ENCODE data around the gene FAXDC2. TPM values are rescaled to one million over a fixed set of nuclear protein-coding genes. Genes with fewer than 3 reads are reported as not detected.

The FAXDC2 gene, protein sequence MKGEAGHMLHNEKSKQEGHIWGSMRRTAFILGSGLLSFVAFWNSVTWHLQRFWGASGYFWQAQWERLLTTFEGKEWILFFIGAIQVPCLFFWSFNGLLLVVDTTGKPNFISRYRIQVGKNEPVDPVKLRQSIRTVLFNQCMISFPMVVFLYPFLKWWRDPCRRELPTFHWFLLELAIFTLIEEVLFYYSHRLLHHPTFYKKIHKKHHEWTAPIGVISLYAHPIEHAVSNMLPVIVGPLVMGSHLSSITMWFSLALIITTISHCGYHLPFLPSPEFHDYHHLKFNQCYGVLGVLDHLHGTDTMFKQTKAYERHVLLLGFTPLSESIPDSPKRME
- total RNA-seq, result 100 to 1,000 TPM in 1 of 4 donors, 10 to 100 TPM in 3; 57.6 to 154 (median 75.8) TPM

DNA sequence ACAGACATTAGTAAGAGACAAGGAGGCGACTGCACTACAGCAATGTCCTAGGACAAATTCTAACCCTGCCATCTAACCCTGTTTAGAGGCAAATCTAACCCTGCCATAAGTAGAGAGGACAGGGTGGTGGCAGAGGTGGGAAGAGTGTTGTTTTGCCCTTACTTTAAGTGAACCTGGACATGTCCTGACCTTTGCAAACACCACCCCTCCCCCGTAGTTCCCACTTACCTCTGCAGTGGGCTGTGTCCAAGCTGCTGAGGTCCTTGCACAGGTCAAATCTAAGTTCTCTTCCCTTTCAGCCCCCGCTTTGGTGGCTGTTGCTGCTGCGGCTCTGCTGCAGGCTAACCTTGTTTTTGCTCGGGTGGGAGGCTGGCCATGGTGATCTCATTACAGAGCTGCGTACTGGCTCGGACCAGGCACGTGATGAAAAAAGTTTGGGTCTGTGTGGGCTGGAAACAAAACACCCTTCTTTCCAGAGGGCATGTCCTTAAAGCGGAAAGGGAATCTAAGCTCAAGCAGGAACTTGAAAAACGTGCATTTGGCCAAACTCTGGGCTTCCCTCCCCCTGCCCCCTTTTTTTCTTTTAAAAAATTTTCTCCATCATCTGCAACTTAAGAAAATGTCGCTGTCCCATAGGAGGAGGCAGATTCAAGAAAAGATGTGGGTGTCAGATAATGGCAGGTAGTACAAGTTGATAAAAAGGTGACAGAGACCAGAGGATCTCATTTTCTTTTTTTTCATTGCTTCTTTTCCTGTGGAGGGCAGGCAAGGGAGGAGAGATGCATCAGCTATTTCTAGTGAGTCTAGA lies at the start of gene FAXDC2:
TSS of gene FAXDC2 (minus strand) at position 349 of the 808 bp plus-strand sequence. CDS start 12,425 bp downstream, outside the sequence.
- Histone ChIP-seq H3K4me1 (peaks cover 0 to 51% (median 15%) of the 10 kb centered on the region in 4 donors), H3K9me3 (no peaks in the 10 kb centered on the region), H3K36me3 (peaks cover 0 to 9% (median 0%) of the 10 kb centered on the region in 3 donors), H3K4me3 (peak within 1 kb of the TSS; percentile 45 to 66 (median 51)), H3K27ac (peak within 1 kb of the TSS; percentile 79 to 93 (median 86)), H3K27me3 (no peaks in the 10 kb centered on the region)
- peak; percentile 78 to 85 for DNase-seq (ENCODE audit: low spot score in 2 of 2)
- 2% methylated on average over 11 of the region's 11 CpGs for WGBS, 2 donors
- TF ChIP-seq EP300 (IDR thresholded peaks at IDR 0.05), result peak; percentile 38 to 95
- TF ChIP-seq, protein P1, sequence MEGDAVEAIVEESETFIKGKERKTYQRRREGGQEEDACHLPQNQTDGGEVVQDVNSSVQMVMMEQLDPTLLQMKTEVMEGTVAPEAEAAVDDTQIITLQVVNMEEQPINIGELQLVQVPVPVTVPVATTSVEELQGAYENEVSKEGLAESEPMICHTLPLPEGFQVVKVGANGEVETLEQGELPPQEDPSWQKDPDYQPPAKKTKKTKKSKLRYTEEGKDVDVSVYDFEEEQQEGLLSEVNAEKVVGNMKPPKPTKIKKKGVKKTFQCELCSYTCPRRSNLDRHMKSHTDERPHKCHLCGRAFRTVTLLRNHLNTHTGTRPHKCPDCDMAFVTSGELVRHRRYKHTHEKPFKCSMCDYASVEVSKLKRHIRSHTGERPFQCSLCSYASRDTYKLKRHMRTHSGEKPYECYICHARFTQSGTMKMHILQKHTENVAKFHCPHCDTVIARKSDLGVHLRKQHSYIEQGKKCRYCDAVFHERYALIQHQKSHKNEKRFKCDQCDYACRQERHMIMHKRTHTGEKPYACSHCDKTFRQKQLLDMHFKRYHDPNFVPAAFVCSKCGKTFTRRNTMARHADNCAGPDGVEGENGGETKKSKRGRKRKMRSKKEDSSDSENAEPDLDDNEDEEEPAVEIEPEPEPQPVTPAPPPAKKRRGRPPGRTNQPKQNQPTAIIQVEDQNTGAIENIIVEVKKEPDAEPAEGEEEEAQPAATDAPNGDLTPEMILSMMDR (IDR thresholded peaks at IDR 0.05), result peak in 1 of 5 experiments; percentile 11
- TF ChIP-seq POLR2A (IDR thresholded peaks at IDR 0.05), result peak; percentile 49 to 81

GRCh38 chr5:154900066-154900465 lies 49.7 kb upstream of the FAXDC2 start:
- H3K27me3 ChIP-seq, result no peaks in the 10 kb centered on the region
- H3K4me3 ChIP-seq, result no peak overlapping the region
- TF ChIP-seq EP300 (IDR thresholded peaks at IDR 0.05), result no peak
- TF ChIP-seq, protein P1 (IDR thresholded peaks at IDR 0.05), result no peak
- TF ChIP-seq POLR2A (IDR thresholded peaks at IDR 0.05), result no peak
- H3K36me3 ChIP-seq, result peaks cover 0 to 100% (median 22%) of the 10 kb centered on the region in 3 donors
- DNase-seq (ENCODE audit: low spot score in 2 of 2), result no peak
- H3K9me3 ChIP-seq, result no peaks in the 10 kb centered on the region
- H3K4me1 ChIP-seq, result peaks cover 0 to 26% (median 5%) of the 10 kb centered on the region in 4 donors
- WGBS, 2 donors, result 70 to 81% methylated on average over 1 of the region's 1 CpG
- H3K27ac ChIP-seq, result peak overlapping the region; percentile 1 to 89 (median 56)

- peak in 1 of 2 donors; percentile 49 for DNase-seq (ENCODE audit: low spot score in 2 of 2)
- 64 to 73% methylated on average over 9 of the region's 9 CpGs for WGBS, 2 donors
- H3K4me3 ChIP-seq, result no peak overlapping the region
Observed at GRCh38 chr5:154899151-154899816, 48.9 kb upstream of the FAXDC2 start.

GRCh38 chr5:154898210-154898609 lies 47.8 kb upstream of the FAXDC2 start:
- Histone ChIP-seq H3K4me3 (no peak overlapping the region), H3K36me3 (peaks cover 0 to 100% (median 22%) of the 10 kb centered on the region in 3 donors), H3K4me1 (peaks cover 0 to 26% (median 5%) of the 10 kb centered on the region in 4 donors), H3K27me3 (no peaks in the 10 kb centered on the region), H3K9me3 (no peaks in the 10 kb centered on the region), H3K27ac (peak overlapping the region; percentile 0 to 89 (median 69))
- 76 to 80% methylated on average over 4 of the region's 4 CpGs for WGBS, 2 donors
- DNase-seq (ENCODE audit: low spot score in 2 of 2), result peak in 1 of 2 donors; percentile 33
- peak in 1 of 2 donors; percentile 33 for TF ChIP-seq EP300 (IDR thresholded peaks at IDR 0.05)
- TF ChIP-seq, protein P1 (IDR thresholded peaks at IDR 0.05), result no peak

More at GRCh38 chr5:154899151-154899816, 48.9 kb upstream of the FAXDC2 start:
- peak overlapping the region; percentile 27 to 89 (median 69) for H3K27ac ChIP-seq
- H3K36me3 ChIP-seq, result peaks cover 0 to 100% (median 17%) of the 10 kb centered on the region in 3 donors
- no peaks in the 10 kb centered on the region for H3K9me3 ChIP-seq
- peaks cover 0 to 26% (median 5%) of the 10 kb centered on the region in 4 donors for H3K4me1 ChIP-seq
- no peak for TF ChIP-seq EP300 (IDR thresholded peaks at IDR 0.05)
- no peaks in the 10 kb centered on the region for H3K27me3 ChIP-seq

DNA sequence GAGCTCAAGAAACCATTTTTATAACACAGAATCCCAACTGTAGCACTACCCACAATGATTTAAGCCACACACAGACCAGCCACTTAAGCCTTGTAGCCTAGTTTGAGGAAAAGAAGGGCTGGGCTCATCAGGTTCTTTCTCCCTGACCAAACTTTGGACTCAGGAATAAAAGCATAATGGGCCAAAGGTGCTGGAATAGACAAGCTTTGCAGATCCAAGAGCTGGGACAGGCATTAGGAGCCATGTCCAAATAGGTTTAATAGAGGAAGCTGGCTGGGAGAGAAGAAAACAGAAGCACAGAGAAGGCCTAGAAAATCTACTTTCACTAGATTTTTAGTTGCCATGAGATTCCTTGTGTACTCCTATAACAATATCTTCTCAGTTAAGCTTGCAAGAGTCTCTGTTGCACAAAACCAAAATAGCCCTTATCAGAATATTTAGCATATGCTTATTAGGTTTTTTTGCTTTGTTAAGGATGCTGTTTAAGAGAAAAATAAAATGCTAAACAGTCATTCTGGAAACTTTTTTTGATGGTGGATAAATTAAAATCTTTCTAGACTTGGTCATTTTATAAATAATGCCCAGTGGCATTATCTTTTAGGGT lies 46.3 kb upstream of the FAXDC2 start:
- no peaks in the 10 kb centered on the region for H3K9me3 ChIP-seq
- peak overlapping the region in 1 of 4 donors; percentile 86 for H3K27ac ChIP-seq
- TF ChIP-seq POLR2A (IDR thresholded peaks at IDR 0.05) (no peak), EP300 (IDR thresholded peaks at IDR 0.05) (no peak)
- TF ChIP-seq, protein P1 (IDR thresholded peaks at IDR 0.05), result no peak
- H3K4me3 ChIP-seq, result no peak overlapping the region
- peaks cover 0 to 24% (median 5%) of the 10 kb centered on the region in 4 donors for H3K4me1 ChIP-seq
- peaks cover 4 to 100% (median 30%) of the 10 kb centered on the region in 3 donors for H3K36me3 ChIP-seq
- H3K27me3 ChIP-seq, result no peaks in the 10 kb centered on the region
- DNase-seq (ENCODE audit: low spot score in 2 of 2), result no peak
